ENCODE measurements around the gene GIMAP6.

GRCh38 chr7:150586068-150586784 lies 46.0 kb downstream of the GIMAP6 start:
- TF ChIP-seq POLR2AphosphoS5 (IDR thresholded peaks at IDR 0.05; ENCODE audit: low read depth) (no peak), CTCF (IDR thresholded peaks at IDR 0.05; ENCODE audit: insufficient read depth, low read length) (no peak), REST (IDR thresholded peaks at IDR 0.05; ENCODE audit: insufficient replicate concordance, low read depth) (no peak), GABPA (IDR thresholded peaks at IDR 0.05; ENCODE audit: low read depth) (no peak)

Measured in HL-60 (cell line).